DMS 273 treated with DMSO at 0.1 percent for 48 hours (cell line): ENCODE data around the gene SYPL1.
A peak's percentile ranks its signal among the peaks of the same experiment; 100 is the strongest.

Experiments used
- DNase-seq: peaks from one replicate; lab custom pipeline; 2025; lab: John Stamatoyannopoulos, UW

SYPL1 gene

GRCh38 chr7:106092204-106092603 lies 19.9 kb downstream of the SYPL1 start:
- no peak for DNase-seq

- no peak for DNase-seq
Observed at GRCh38 chr7:106089647-106090046, 22.5 kb downstream of the SYPL1 start.

- no peak for DNase-seq
Observed at GRCh38 chr7:106088014-106088413, 24.1 kb downstream of the SYPL1 start.

GRCh38 chr7:106086062-106086461 lies 26.1 kb downstream of the SYPL1 start:
- no peak for DNase-seq

GRCh38 chr7:106085015-106085414 lies 27.1 kb downstream of the SYPL1 start:
- DNase-seq, result no peak

GRCh38 chr7:106083717-106084116 lies 28.4 kb downstream of the SYPL1 start:
- no peak for DNase-seq

- no peak for DNase-seq
Observed at GRCh38 chr7:106082087-106082854, 29.8 kb downstream of the SYPL1 start.

GRCh38 chr7:106080300-106080987 lies 31.7 kb downstream of the SYPL1 start:
- no peak for DNase-seq

GRCh38 chr7:106076537-106076936 lies 35.6 kb downstream of the SYPL1 start:
- DNase-seq, result no peak

GRCh38 chr7:106075937-106076336 lies 36.2 kb downstream of the SYPL1 start:
- no peak for DNase-seq

- DNase-seq, result no peak
Observed at GRCh38 chr7:106074257-106074656, 37.9 kb downstream of the SYPL1 start.

GRCh38 chr7:106073701-106074100 lies 38.4 kb downstream of the SYPL1 start:
- DNase-seq, result no peak

GRCh38 chr7:106072715-106073091 lies 39.4 kb downstream of the SYPL1 start:
- no peak for DNase-seq

- peak; percentile 51 for DNase-seq
Observed at GRCh38 chr7:106071999-106072714, 40.0 kb downstream of the SYPL1 start.

GRCh38 chr7:106071356-106071998 lies 40.6 kb downstream of the SYPL1 start:
- DNase-seq, result no peak

GRCh38 chr7:106070567-106071254 lies 41.4 kb downstream of the SYPL1 start:
- no peak for DNase-seq

GRCh38 chr7:106070201-106070551 lies 41.9 kb downstream of the SYPL1 start:
- no peak for DNase-seq

GRCh38 chr7:106069471-106070200 lies 42.5 kb downstream of the SYPL1 start:
- DNase-seq, result no peak

- no peak for DNase-seq
Observed at GRCh38 chr7:106068986-106069385, 43.1 kb downstream of the SYPL1 start.

GRCh38 chr7:106068538-106068961 lies 43.6 kb downstream of the SYPL1 start:
- no peak for DNase-seq

- DNase-seq, result no peak
Observed at GRCh38 chr7:106067678-106068077, 44.4 kb downstream of the SYPL1 start.
